HepG2 (cell line): ENCODE results near the gene PIGA.

ENCODE experiments used
- GABPA ChIP-seq, 2 experiments: IDR thresholded peaks; 2 replicates each; pipeline ENCODE4 v1.6.1; 2011 to 2016; ENCODE audit warnings: low read depth in 2 of 2, low read length in 1 of 2, missing biosample characterization in 1 of 2, missing genetic modification characterization in 1 of 2
- POGZ ChIP-seq: sonication (generic); formaldehyde crosslinking; IDR thresholded peaks from 2 replicates; pipeline ENCODE4 v1.4.0; 2020; ENCODE audit warnings: mild to moderate bottlenecking, missing genetic modification reagents
- POLR2A ChIP-seq, 2 experiments: IDR thresholded peaks; 2 replicates each; pipeline ENCODE4 v1.6.1; 2011; ENCODE audit warnings: low read depth in 2 of 2, low read length in 2 of 2, mild to moderate bottlenecking in 1 of 2, moderate library complexity in 1 of 2; ENCODE audit not compliant: insufficient read depth in 1 of 2
- TF ChIP-seq, protein P1 (sequence below): sonication (generic); formaldehyde crosslinking; IDR thresholded peaks from 2 replicates; pipeline ENCODE4 v1.5.1; 2020; ENCODE audit warnings: mild to moderate bottlenecking, missing genetic modification reagents

DNA sequence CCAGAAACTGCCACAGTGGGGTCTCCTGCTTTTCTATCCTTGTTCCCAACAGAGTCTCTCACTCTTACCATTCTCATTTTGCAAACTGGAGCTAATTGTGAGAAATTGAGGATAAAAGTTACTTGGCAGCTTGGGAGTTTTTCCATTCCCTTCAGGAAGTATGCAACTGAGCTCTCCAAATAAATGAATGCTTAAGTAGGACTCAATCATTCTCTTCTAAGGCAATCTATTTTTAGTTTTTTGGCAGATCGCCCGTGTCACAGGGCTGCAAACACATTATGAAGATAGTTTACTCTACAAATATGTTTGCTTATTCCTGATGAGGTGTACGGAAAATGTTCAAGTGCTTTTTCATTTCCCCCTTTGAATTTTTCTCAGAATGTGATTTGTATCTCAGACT, 25.2 kb downstream of the PIGA start:
- TF ChIP-seq, protein P1, sequence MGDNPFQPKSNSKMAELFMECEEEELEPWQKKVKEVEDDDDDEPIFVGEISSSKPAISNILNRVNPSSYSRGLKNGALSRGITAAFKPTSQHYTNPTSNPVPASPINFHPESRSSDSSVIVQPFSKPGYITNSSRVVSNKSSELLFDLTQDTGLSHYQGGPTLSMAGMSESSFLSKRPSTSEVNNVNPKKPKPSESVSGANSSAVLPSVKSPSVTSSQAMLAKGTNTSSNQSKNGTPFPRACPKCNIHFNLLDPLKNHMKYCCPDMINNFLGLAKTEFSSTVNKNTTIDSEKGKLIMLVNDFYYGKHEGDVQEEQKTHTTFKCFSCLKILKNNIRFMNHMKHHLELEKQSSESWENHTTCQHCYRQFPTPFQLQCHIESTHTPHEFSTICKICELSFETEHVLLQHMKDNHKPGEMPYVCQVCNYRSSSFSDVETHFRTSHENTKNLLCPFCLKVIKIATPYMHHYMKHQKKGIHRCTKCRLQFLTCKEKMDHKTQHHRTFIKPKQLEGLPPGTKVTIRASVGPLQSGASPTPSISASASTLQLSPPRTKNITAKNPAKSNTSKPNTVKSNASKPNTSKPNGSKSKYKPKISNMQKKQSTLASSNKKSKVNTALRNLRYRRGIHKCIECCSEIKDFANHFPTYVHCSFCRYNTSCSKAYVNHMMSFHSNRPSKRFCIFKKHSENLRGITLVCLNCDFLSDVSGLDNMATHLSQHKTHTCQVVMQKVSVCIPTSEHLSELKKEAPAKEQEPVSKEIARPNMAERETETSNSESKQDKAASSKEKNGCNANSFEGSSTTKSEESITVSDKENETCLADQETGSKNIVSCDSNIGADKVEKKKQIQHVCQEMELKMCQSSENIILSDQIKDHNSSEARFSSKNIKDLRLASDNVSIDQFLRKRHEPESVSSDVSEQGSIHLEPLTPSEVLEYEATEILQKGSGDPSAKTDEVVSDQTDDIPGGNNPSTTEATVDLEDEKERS (CRISPR knock-in tag) = no peak
- no peak for TF ChIP-seq GABPA (IDR thresholded peaks at IDR 0.05; ENCODE audit: low read depth, low read length)
- no peak for TF ChIP-seq GABPA (CRISPR knock-in tag; IDR thresholded peaks at IDR 0.05; ENCODE audit: low read depth)
- no peak for TF ChIP-seq POLR2A (IDR thresholded peaks at IDR 0.05; ENCODE audit: insufficient read depth in 1 of 2, low read depth in 2 of 2, low read length in 2 of 2)
- no peak for TF ChIP-seq POGZ (CRISPR knock-in tag)
